WERI-Rb-1 (cell line): Measurements from ENCODE around the gene ENTPD8.

Experiments
- DNase-seq: peaks from one replicate; pipeline ENCODE4 v3.0.0-alpha.2; 2020
- H3K27ac ChIP-seq: fragments of 250-450 bp; sonication (Bioruptor Pico); 2 replicates; pipeline ENCODE4 v1.5.1; 2020; ENCODE audit warnings: mild to moderate bottlenecking, moderate library complexity
- H3K27me3 ChIP-seq: fragments of 250-450 bp; sonication (Bioruptor Pico); 2 replicates; pipeline ENCODE4 v1.5.1; 2021; ENCODE audit warnings: mild to moderate bottlenecking, low read depth, moderate library complexity; ENCODE audit not compliant: insufficient read depth, severe bottlenecking
- H3K36me3 ChIP-seq: fragments of 250-450 bp; sonication (Bioruptor Pico); 2 replicates; pipeline ENCODE4 v1.5.1; 2020; ENCODE audit warnings: mild to moderate bottlenecking, moderate library complexity
- H3K4me3 ChIP-seq: 2 replicates; pipeline ENCODE4 v1.5.1; 2011; ENCODE audit warnings: low read depth, mild to moderate bottlenecking, control low read depth, low read length
- H3K9me3 ChIP-seq: fragments of 250-450 bp; sonication (Bioruptor Pico); 2 replicates; pipeline ENCODE4 v1.5.1; 2021; ENCODE audit warnings: mild to moderate bottlenecking, moderate library complexity; ENCODE audit not compliant: severe bottlenecking
- TF ChIP-seq, protein P1 (sequence below): IDR thresholded peaks from 2 replicates; pipeline ENCODE4 v1.5.1; 2011; ENCODE audit warnings: low read depth, mild to moderate bottlenecking, control low read depth, inconsistent platforms, low read length

The ENTPD8 gene

GRCh38 chr9:137408651-137409405 lies 32.3 kb downstream of the ENTPD8 start:
- H3K27ac ChIP-seq, result no peak overlapping the region
- H3K9me3 ChIP-seq, result no peaks in the 10 kb centered on the region
- no peak overlapping the region for H3K4me3 ChIP-seq
- no peaks in the 10 kb centered on the region for H3K36me3 ChIP-seq
- TF ChIP-seq, protein P1, sequence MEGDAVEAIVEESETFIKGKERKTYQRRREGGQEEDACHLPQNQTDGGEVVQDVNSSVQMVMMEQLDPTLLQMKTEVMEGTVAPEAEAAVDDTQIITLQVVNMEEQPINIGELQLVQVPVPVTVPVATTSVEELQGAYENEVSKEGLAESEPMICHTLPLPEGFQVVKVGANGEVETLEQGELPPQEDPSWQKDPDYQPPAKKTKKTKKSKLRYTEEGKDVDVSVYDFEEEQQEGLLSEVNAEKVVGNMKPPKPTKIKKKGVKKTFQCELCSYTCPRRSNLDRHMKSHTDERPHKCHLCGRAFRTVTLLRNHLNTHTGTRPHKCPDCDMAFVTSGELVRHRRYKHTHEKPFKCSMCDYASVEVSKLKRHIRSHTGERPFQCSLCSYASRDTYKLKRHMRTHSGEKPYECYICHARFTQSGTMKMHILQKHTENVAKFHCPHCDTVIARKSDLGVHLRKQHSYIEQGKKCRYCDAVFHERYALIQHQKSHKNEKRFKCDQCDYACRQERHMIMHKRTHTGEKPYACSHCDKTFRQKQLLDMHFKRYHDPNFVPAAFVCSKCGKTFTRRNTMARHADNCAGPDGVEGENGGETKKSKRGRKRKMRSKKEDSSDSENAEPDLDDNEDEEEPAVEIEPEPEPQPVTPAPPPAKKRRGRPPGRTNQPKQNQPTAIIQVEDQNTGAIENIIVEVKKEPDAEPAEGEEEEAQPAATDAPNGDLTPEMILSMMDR, result no peak
- DNase-seq, result no peak
- H3K27me3 ChIP-seq, result no peaks in the 10 kb centered on the region

- Histone ChIP-seq H3K4me3 (no peak overlapping the region), H3K27me3 (no peaks in the 10 kb centered on the region), H3K9me3 (no peaks in the 10 kb centered on the region), H3K27ac (no peak overlapping the region), H3K36me3 (no peaks in the 10 kb centered on the region)
- TF ChIP-seq, protein P1, result no peak
- DNase-seq, result no peak
These were observed 33.4 kb downstream of the ENTPD8 start for GRCh38 chr9:137407590-137408300.

DNA sequence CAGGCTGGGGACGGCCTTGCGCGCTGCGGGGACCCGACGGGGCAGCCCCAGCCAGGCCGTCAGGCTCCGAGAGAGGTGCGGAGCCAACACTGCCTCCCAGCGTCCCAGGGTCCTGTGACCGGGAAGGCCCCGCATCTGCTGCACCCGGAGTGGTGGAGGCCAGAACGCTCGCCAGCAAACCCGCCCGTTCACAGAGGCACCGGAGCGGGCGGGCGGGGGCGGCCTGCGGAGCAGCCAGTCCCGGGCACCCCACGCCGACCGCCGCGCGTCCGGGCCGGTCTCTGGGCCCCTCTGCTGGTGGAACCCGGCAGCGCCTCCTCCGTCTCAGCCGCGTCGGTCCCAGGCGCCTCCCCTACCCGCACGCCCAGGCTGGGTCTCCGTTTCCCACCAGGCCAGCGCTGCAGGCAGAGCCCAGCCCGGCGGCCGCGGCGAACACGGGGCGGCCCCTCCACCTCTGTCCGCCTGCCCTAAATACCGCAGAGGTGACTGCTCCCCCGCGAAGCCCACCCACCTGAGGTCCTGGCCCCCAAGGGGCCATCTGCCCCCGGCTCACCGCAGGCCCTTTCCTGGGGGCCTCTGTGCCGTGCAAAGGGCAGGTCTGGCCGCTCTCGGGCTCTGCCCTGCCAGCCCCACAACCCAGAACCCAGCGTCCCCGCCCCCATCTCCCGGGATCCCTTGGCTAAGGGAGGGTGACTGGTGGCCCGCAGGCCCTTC lies 34.1 kb downstream of the ENTPD8 start:
- Histone ChIP-seq H3K9me3 (no peaks in the 10 kb centered on the region), H3K4me3 (peak overlapping the region; percentile 43), H3K27ac (no peak overlapping the region), H3K36me3 (no peaks in the 10 kb centered on the region), H3K27me3 (no peaks in the 10 kb centered on the region)
- TF ChIP-seq, protein P1, result peak; percentile 82
- DNase-seq, result peak; percentile 78

- Histone ChIP-seq H3K9me3 (no peaks in the 10 kb centered on the region), H3K4me3 (peak overlapping the region; percentile 43; the same call in 1 of the 2 replicates)
These were observed 34.9 kb downstream of the ENTPD8 start for GRCh38 chr9:137406085-137406760.

GRCh38 chr9:137405677-137406081 lies 35.5 kb downstream of the ENTPD8 start:
- H3K36me3 ChIP-seq, result no peaks in the 10 kb centered on the region
- DNase-seq, result no peak
- no peak overlapping the region for H3K4me3 ChIP-seq
- no peaks in the 10 kb centered on the region for H3K9me3 ChIP-seq
- H3K27ac ChIP-seq, result no peak overlapping the region
- no peaks in the 10 kb centered on the region for H3K27me3 ChIP-seq
- TF ChIP-seq, protein P1, result no peak

More at GRCh38 chr9:137406085-137406760, 34.9 kb downstream of the ENTPD8 start:
- Histone ChIP-seq H3K27ac (no peak overlapping the region), H3K27me3 (no peaks in the 10 kb centered on the region), H3K36me3 (no peaks in the 10 kb centered on the region)
- TF ChIP-seq, protein P1, result no peak
- DNase-seq, result no peak
